GM18507 (cell line): ENCODE measurements around the gene BCAS3.
"Not testable (repeated sequence)": the region's sequence is repeated elsewhere in the genome, so short reads cannot be mapped to it uniquely, and the experiment has no call there.

Experiments
- DNase-seq: peaks from one replicate; pipeline ENCODE4 v3.0.0; 2011; ENCODE audit warnings: low read depth; ENCODE audit not compliant: insufficient read length; ENCODE audit errors: extremely low spot score
- FAIRE-seq: peaks from 2 replicates; lab custom pipeline; 2011; peaks lifted over from hg19 to GRCh38; lab: Jason Lieb, UNC

Gene BCAS3

GRCh38 chr17:60668741-60669140 lies 8.9 kb upstream of the BCAS3 start:
- DNase-seq, FAIRE-seq: not testable (repeated sequence)

- FAIRE-seq (no peak), DNase-seq (no peak)
Observed at GRCh38 chr17:60671482-60671881, 6.2 kb upstream of the BCAS3 start.

DNA sequence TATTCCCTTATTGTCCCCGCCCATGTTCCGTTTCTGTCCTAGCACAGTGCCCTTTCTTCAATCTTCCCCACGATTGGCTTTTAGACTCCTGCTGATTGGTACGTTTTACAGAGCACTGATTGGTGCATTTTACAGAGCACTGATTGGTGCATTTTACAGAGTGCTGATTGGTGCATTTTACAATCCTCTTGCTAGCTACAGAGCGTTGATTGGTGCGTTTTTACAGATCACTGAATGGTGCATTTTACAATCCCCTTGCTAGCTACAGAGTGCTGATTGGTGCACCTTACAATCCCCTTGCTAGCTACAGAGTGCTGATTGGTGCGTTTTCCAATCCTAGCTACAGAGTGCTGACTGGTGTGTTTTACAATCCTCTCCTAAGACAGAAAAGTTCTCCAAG lies 3.0 kb upstream of the BCAS3 start:
- FAIRE-seq, result not testable (repeated sequence)

DNA sequence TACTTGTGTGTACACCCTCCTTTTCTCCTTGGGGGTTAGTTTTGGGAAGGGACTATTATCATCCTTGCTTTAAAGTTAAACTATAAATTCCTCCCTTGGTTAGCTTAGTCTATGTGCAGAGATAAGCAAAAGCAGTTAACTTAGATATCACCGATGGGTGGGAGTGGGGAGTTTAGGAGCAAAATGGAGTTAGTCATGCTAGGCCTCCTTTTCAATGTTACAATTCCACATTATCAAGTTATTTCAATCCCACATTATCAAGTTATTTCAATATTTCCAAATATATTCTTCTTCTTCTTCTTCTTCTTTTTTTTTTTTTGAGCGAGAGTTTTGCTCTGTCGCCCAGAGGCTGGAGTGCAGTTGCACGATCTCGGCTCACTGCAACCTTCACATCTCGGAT lies 1.7 kb upstream of the BCAS3 start:
- FAIRE-seq (no peak), DNase-seq (no peak)

More for the DNA sequence above, 3.0 kb upstream of the BCAS3 start:
- not testable (repeated sequence) for DNase-seq

DNA sequence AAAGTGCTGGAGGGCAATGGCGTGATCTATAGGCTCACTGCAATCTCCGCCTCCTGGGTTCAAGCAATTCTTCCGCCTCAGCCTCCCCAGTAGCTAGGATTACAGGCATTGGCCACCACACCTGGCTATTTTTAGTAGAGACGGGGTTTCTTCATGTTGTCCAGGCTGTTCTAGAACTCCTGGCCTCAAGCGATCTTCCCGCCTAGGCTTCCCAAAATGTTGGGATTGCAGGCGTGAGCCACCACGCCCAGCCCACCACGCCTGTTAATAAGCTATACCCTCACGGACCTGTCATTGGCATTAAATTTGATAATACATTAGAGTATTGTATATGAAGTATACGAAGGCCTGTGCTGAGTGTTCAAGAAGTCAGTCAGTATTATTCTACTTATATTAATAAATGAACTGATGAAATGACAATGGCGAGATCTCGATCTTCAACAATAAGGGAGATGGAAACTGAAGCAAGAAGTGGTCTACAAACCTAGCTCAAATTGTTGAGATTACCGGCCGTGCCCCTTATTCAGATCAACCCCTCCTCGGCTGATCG lies 818 bp upstream of the BCAS3 start:
- DNase-seq (no peak), FAIRE-seq (no peak)

DNA sequence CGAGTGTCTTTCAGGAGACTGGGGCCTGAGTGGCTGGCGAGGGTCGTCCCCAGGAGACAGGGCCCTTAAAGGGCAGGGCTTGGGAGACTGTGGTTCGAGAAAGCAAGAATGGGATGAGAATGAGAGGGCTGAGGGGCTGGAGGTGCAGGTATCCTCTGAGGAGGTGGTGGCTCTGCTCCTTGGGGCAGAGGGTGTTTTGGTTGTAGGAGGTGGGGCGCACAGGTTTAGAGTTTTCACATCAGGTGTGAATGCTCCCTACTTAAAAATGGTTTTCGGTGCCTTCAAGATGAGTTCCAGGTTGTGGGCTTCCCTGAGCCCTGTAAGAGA lies 430 bp downstream of the BCAS3 start:
- no peak for FAIRE-seq
- no peak for DNase-seq

DNA sequence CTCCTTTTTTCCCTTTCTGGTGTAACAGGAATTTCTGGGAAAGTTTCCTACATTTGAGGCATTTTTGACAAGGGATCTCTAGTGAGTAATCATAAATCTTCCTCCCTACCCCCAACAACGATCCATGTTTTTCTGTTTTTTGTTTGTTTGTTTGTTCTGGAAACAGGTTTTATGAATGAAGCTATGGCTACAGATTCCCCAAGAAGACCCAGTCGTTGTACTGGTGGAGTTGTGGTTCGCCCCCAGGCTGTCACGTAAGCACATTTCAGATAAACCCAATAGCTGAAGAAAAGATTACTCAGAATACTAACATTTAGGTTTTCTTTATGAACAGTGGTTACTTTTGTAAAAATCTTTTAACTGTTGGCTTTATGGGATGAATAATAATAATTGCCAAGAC lies 1.6 kb downstream of the BCAS3 start:
- FAIRE-seq (no peak), DNase-seq (no peak)

DNA sequence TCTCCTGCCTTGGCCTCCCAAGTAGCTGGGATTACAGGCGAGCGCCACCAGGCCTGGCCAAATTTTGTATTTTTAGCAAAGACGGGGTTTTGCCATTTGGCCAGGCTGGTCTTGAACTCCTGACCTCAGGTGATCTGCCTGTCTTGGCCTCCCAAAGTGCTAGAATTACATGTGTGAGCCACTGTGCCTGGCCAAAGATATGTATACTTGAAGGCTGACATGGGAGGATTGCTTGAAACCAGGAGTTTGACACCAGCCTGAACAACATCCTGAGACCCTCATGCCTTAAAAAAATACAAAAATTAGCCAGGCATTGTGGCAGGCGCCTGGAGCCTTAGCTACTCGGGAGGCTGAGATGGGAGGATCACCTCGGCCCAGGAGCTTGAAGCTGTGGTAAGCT lies 3.1 kb downstream of the BCAS3 start:
- DNase-seq, result no peak
- no peak for FAIRE-seq

GRCh38 chr17:60685437-60685836 lies 7.8 kb downstream of the BCAS3 start:
- FAIRE-seq (no peak), DNase-seq (no peak)

GRCh38 chr17:60695960-60696359 lies 18.3 kb downstream of the BCAS3 start:
- DNase-seq (no peak), FAIRE-seq (no peak)

GRCh38 chr17:60699090-60699489 lies 21.4 kb downstream of the BCAS3 start:
- no peak for FAIRE-seq

DNA sequence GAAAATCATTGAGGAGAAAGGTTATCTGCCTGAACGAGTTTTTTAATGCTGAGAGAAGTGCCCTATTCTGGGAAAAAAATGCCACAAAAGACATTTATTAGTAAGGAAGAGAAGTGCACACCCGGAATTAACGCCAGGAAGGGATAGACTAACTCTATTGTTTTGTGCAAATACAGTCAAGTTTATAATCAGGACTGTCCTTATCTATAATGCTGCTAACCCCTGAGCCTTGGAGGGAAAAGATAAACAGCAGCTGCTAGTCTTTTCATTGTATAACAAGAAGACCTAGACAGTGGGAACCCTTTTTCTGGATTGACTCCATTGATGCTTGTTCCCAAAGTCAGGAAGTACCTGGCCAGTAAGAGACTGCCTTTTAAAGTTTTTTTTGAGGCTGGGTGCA lies 26.5 kb downstream of the BCAS3 start:
- FAIRE-seq, result no peak
- no peak for DNase-seq

More at GRCh38 chr17:60699090-60699489, 21.4 kb downstream of the BCAS3 start:
- DNase-seq, result no peak

- DNase-seq, result no peak
- peak; percentile 33 for FAIRE-seq
Observed at GRCh38 chr17:60712675-60713074, 35.0 kb downstream of the BCAS3 start.

GRCh38 chr17:60713608-60714007 lies 36.0 kb downstream of the BCAS3 start:
- FAIRE-seq (no peak), DNase-seq (no peak)

DNA sequence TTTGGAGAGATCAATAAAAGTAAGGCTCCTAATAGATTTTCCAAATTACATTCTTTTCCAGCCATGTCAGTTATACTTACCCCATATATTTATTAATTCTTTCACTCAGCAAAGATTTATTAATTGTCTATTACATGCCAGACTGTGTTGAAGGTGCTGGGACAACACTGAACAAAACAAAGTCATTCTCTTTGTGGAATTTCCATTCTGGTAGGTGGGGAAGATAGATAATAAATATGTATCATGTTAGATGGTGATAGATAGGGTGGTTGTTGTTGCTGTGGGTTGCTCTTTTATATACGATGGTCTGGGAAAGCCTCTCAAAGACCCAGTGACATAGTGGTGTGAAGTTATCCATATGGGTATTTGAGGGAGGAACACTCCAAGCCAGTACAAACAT lies 39.1 kb downstream of the BCAS3 start:
- no peak for FAIRE-seq
- no peak for DNase-seq

DNA sequence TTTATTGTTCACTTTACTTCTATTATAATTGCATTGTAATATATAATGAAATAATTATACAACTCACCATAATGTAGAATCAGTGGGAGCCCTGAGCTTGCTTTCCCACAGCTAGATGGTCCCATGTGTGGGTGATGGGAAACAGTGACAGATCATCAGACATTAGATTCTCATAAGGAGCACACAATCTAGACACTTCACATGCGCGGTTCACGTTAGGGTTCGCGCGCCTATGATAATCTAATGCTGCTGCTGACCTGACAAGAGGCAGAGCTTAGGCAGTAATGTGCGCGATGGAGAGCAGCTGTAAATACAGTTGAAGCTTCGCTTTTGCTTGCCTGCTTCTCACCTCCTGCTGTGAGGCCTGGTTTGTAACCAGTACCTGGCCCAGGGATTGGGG lies 40.2 kb downstream of the BCAS3 start:
- FAIRE-seq (no peak), DNase-seq (no peak)

- FAIRE-seq, result peak; percentile 77
Observed at GRCh38 chr17:60720763-60721531, 43.3 kb downstream of the BCAS3 start.

DNA sequence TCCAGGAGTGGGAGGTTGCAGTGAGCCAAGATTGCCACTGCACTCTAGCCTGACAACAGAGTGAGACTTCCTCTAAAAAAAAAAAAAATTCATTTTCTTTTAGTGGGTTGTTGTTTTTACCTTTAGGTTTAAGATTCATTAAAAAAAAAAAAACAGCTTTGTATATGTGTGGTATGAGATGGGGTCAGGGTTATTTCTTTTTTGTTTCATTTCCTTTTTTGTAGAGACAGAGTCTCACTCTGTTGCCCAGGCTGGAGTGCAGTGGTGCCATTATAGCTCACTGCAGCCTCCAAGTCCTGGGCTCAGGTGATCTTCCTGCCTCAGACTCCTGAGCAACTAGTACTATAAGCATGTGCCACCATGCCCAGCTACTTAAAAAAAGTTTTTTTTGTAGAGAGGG lies 47.0 kb downstream of the BCAS3 start:
- FAIRE-seq (no peak), DNase-seq (no peak)

More at GRCh38 chr17:60720763-60721531, 43.3 kb downstream of the BCAS3 start:
- DNase-seq, result peak; percentile 32

DNA sequence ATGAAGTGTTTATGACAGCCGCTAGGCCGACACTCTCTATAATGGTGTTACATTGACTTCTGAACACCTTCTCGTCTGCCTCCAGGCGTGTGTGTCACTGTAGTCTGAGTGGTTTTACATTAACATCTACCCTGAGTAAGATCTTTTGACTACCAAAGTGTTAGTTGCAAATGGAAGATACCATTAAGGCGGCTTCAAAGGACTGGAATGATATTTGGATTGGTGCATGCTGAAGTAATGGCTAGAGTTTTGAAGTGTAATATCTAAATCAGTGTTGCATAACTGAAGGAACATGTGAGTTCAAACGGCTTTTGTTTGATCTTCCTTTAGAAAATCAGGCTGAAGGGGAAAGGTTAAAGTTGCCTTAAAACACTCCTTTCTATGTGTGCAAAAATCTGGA lies 52.2 kb downstream of the BCAS3 start:
- DNase-seq (no peak), FAIRE-seq (no peak)

DNA sequence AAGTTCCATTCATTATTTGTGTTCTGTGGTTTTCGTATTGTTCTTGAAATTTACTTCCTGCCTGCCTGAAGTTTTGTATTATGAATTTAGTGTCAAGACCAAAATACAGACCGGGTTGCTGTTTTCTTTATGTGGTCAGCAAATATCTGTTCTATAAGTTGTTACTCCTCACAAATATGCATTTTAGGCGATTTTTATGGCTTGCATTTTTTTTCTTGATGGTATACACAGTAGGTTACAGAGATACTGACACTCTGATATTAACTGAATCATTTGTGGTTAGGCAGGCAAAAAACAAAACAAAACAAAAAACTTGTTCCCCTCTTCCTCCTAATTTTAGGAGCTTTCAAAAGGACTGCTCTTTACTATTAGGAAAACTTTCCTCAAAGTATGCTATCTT lies 52.6 kb downstream of the BCAS3 start:
- no peak for DNase-seq
- no peak for FAIRE-seq

DNA sequence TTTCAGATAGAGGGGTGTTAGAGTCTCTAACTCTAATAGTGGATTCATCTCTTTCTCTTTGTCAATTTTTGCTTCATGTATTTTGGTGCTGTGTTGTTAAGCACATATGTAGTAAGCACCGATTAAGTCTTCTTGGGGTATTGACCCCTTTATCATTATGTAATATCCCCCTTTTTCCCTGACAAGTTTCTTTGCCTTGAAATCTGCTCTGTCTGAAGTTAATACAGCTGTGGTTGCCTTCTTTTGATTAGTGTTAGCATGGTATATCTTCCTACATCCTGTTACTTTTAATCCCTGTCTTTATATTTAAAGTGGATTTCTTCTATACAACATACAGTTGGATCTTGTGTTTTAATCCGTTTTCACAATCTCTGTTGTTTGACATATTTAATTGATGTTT lies 60.6 kb downstream of the BCAS3 start:
- FAIRE-seq, result no peak
- no peak for DNase-seq
